Posterior cingulate gyrus (tissue), 11 donors: Measurements from ENCODE around the gene P2RY11.

Source experiments
- DNase-seq, 10 donors: peaks; one replicate each; pipeline versions ENCODE4 v3.0.0 to v3.0.0-alpha.2; 2020 to 2021; ENCODE audit warnings: mixed read lengths in 3 of 10
- intact Hi-C: fragments of 100-400 bp; cut with DNase I; formaldehyde crosslinking; loops from one replicate; pipeline ENCODE4 v1.15.1; 2023

P2RY11 gene

DNA sequence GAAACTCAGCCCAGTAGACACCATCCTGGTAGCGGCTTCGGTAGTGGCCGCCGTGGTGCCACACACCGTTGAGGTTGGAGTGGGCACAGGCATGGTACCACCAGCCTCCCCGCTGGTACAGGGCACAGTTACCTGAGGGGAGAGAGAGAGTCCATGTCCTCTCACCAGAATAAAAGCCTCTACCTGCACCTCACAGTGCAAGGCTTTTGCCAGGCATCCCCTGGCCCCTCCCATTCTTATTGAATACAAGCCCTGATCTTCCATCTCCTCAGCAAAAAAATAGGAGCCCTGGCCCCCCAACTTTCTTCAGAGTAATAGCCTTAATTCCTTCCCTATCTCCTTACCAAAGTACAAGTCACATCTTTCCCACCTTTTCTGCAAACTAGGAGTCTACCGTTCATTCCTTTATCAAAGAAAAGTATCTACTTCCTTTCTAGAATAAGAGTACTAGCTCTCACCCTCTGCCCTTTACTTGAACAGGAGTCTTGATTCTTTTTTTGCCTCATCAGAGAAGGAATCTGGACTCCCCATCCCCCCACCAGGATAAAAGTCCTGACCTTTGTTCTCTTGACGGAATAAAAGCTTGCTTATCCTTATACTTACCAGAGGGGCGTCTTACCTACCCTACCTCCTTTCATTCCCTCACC lies 18.7 kb upstream of the P2RY11 start:
- DNase-seq, result peak in 2 of 10 donors; percentile 22 to 32
- intact Hi-C loops, result no loop called here

DNA sequence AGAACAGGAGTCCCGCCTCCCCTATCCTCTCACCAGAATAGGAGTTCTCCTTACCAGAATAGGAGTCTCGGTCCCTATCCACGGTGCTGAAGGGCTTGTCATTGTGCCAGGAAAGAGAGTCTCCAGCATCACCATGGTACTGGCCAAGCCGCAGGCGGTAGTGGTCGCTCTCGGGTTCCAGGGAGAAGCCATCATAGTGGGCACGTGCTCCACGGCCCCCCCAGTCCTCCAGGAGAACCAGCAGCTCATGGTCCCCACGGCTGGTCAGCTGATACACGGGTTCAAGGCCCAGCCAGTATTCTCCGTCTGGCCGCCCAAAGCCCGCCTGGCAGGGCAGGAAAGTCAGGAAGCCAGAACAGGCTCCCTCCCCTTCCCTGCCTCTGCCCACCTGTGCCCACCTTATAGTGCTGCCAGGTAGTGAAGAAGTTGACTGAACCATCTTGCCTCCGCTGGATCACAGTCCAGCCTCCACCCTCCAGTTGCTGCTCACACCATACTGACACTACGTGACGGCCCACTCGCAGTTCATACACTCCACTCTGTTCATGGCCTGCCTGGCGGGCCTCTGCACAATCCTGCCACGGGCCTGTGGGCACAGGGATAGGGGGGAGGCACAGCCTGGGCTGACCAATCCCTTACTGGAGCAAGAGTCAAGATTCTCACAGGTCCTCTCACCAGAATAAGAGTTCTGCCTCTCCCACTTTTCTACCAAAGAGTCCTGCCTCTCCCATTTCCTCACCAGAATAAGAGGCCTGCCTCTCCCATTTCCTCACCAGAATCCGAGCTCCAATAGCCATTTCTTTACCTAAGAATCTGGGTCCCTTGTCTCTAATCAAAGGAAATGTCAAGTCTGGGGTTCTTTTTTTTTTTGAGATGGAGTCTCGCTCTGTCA lies 18.0 kb upstream of the P2RY11 start:
- DNase-seq, result peak in 1 of 10 donors; percentile 64
- intact Hi-C loops, result no loop called here

DNA sequence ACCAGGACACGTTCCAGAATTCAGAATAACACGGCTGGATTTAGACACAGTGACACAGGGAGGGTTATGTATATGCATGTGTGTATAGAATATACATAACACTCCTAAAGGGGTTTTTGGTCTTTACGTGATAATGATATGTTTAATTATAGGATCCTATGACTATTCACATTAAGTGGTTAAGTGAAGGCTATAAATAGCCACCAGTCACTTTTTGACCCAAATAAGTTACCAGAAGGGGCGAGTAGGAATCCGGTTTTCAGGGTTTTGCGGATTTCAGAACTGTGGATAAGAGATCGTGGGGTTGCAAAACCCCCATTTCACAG lies 15.9 kb upstream of the P2RY11 start:
- intact Hi-C loops, result loop anchor here (5.0 kb wide), 1 partner anchor 68 kb away; no protein-coding TSS in a partner anchor

DNA sequence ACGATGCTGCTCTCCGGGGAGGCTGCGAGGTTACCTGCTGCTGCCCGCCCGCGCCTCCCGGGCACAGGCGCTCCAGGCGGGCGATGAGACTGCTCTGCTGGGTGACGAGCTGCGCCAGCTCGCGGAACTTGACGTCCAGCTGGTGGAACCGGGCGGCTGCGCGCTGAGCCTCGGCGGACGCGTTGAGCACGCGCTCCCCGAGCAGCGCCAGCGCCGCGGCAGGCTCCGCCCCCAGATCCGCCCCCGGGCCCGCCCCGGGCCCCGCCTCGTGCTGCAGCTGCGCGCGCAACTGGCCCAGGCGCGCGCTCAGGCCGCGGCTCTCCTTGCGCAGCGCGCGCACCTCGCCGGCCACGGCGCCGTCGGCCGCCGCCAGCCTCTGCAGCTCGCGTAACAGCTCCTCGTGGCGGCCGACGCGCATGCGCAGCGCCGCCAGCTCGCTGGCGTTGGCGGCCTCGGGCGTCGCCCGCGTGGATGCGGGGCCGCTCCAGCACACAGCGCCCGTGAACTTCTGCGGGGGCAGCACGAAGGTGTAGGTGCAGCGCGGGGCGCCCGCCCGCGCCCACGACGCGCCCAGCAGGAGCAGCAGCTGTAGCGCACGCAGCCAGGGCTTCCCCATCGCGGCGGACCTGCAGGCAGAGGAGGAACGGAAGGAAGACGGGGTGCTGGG lies 15.4 kb upstream of the P2RY11 start:
- intact Hi-C loops, result loop anchor here (5.0 kb wide), 1 partner anchor 69 kb away; no protein-coding TSS in a partner anchor
- DNase-seq, result peak; percentile 73 to 98 (median 86)

More for the DNA sequence above, 15.9 kb upstream of the P2RY11 start:
- DNase-seq, result no peak

DNA sequence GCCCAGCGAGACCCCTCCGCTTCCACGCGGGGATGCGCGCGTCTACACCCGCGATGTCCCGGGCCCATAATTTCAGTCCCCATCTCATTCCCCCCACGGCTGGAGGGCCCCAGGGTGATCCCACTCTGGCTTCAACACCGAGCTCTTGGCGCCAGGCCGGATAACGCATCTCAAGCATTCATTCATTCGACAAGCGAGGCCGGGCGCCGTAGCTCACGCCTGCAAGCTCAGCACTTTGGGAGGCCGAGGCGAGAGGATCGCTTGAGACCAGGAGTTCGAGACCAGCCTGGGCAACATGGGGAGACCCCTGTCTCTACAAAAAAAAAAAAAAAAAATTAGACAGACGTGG lies 14.9 kb upstream of the P2RY11 start:
- intact Hi-C loops, result loop anchor here (5.0 kb wide), 1 partner anchor 69 kb away; no protein-coding TSS in a partner anchor
- peak in 6 of 10 donors; percentile 24 to 89 (median 70) for DNase-seq

DNA sequence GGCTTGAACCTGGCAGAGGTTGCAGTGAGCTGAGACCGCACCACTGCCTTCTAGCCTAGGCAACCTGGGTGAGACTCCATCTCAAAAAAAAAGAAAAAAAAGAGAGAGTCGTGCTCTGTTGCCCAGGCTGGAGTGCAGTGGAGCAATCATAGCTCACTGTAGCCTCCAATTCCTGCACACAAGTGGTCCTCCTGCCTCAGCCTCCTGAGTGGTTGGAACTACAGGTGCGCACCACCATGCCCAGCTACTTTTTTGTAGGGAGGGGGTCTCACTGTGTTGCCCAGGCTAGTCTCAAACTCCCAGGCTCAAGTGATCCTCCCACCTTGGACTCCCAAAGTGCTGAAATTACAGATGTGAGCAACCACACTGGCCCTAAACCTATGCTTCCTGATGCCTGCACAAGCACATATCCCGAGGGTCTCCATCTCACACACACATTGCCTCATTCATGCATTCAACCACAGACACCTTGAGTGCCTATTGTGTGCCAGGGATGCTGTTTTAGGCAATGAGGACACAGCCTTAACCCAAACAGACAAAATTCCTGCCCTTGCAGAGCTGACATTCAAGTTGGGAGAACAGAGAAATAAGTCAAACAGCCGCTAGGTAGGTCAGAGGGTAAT lies 11.2 kb upstream of the P2RY11 start:
- intact Hi-C loops, result no loop called here
- peak in 1 of 10 donors; percentile 45 for DNase-seq

DNA sequence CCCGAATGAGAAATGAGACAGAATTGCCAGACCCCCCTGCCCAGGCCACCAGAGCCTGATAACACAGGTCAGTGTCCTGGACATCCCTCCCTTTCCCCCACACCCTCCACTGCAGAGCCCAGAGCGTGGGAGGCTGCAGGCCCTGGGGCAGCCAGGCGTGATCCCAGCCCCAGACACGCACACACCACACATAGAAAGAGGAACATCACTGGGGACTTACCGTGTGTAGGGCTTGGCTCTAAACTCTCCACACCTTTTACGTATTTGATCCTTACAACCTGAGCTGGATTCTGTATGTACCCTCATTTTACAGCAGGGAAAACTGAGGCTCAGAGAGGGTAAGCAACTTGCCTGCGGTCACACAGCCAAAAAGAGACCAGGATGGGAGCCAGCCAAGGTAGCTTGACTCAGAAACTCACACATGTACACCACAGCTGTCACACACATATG lies 8.7 kb upstream of the P2RY11 start:
- intact Hi-C loops, result no loop called here

DNA sequence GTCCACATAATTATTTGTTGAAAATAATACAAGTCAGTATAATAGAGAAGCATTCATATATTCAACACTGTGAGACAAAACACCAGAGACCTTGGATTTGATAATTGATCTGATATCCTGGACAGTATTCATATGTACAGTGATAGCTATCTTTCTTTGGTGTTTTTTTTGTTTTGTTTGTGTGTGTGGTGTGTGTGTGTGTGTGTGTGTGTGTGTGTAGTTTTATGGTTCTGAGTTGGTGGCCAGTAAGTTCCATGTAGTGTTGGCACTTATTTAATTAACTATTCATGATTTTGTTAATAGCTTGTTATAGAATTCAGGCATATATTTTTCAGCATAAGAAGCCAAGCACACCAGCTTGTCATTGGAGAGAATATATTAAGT lies 7.4 kb upstream of the P2RY11 start:
- no peak for DNase-seq
- intact Hi-C loops, result no loop called here

More for the DNA sequence above, 8.7 kb upstream of the P2RY11 start:
- peak in 1 of 10 donors; percentile 24 for DNase-seq

DNA sequence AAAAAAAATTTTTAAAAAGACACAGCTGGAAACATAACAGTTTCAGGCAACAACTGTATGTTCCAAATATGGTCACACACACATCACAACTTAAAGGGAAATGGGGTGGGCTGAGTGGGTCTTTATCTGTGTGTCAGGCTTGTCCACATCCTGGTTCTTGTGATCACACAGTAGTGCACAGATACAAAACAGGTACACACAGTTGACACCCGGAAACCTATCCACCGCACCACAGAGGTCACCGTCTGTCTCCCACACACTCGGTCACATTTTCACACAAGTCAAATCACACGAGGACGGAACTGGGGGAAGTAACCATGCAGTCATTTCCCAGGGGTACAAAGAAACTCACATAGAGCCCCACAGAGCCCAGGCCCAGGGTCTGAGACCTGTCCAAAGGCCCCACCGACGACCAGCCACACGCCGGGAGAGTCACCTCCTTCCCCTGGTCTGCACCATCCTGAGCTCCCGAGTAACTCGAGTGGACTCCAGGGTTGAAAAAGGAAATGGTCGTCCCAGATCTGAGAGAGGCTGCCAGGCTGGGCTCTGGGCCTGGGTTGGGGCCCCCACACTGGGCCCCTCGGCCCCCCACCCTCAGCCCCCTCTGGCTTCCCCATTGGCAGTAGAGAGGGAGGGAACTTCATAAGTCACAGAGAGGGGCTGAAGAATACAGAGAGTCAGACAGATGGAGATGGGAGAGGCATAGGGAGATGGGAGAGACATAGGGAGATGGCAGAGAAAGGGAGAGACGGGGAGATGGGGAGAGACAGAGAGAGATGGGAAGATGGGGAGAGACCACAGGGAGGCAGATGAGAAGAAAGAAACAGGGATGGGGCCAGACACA lies 6.6 kb upstream of the P2RY11 start:
- DNase-seq, result no peak
- intact Hi-C loops, result no loop called here

DNA sequence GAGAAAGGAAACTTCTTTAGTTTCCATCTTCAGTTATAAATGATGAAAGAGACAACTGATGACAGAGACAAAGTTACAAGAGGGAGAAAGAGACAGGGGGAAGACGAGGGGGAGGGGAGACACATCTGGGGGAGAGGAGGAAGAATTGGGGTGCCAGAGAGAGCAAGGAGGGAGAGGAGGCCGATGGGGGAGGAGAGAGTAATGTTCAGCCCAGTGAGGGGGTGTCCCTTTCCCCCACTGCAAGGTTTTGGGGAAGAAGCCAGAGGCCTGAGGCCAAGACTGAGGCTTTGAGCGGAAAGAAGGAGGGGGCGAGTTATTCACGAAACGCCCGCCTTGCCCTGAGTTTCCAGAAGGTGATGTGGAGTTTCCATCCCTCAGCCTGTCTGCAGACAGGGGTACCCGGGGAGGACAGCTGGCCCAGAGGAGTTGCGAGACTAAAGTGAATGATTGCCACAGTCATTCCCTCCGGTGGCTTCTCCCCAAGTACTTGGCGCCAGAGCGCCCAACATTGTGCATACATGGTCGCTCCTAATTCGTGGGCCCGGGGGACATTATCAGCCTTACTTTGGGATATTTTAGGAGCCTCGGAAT lies 5.9 kb upstream of the P2RY11 start:
- DNase-seq, result peak in 1 of 10 donors; percentile 80
- intact Hi-C loops, result no loop called here

DNA sequence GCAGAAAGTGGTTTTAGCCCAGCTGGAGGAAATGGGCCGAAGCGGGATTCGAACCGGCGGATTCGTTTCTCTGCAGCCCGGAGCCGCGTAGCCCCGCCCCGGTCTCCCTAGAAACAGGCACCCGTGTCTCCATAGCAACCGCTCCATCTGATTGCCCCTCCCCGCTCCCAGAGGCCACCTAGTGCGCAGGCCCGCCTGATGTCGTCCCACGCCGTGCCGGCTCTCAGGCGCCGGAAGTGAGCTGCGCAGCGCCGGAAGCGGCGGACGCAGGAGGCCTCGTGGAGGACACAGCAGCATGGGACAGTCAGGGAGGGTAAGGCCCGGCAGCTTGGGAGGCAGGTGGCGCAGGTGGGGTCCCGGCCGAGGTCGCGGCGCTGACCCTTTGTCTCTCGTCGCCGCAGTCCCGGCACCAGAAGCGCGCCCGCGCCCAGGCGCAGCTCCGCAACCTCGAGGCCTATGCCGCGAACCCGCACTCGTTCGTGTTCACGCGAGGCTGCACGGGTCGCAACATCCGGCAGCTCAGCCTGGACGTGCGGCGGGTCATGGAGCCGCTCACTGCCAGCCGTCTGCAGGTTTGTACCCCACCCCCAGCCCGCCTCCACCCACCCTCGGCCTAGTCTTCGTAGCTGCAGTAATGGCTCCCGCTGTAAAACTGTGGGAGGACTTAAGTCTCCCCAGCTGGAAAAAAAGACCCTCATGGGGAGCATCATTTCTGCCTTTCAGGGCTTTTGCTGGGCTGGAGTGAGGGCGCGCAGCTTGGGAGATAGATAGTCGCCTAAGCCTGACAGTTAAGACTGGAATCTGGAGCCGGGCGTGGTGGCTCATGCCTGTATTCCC lies 5.2 kb upstream of the P2RY11 start, which contains the start of gene PPAN:
Gene PPAN (plus strand): TSS at position 263 of the 837 bp plus-strand sequence. CDS start 33 bp downstream, at position 296.
- intact Hi-C loops, result no loop called here
- peak; percentile 96 to 100 (median 98) for DNase-seq

DNA sequence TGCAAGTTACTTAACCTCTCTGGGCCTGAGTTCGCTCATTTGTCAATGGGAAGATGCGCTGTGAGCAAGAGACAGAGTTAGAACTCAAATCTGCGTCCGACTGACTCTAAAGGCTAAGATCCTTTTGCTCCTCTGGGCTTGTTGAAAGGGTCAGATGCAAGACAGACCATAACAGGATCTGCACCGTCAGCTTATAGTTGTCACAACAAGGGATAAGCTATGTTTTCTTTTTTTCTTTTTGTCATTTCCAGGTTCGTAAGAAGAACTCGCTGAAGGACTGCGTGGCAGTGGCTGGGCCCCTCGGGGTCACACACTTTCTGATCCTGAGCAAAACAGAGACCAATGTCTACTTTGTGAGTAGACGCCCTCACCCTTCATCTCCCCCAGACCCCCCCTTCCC lies 4.2 kb upstream of the P2RY11 start:
- peak in 1 of 10 donors; percentile 5 for DNase-seq
- intact Hi-C loops, result no loop called here

DNA sequence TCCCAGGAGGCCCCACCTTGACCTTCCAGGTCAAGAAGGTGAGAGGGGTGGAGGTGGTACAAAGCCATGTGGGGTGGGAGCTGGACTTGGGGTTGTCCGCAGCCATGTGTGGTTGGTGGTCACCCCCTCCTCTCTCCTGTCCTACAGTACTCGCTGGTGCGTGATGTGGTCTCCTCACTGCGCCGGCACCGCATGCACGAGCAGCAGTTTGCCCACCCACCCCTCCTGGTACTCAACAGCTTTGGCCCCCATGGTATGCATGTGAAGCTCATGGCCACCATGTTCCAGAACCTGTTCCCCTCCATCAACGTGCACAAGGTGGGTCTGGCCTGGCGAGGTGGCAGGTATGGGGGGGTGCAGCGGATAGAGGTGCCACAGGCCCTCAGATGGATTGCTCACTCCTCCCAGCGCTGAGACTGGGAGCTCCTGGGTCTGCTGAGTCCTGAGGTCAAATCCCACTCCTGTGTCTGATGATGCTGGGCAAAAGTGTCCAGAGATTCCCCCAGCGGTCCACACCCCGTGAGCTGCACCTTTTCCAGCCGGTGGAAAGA lies 3.6 kb upstream of the P2RY11 start:
- intact Hi-C loops, result no loop called here
- peak in 1 of 10 donors; percentile 59 for DNase-seq

DNA sequence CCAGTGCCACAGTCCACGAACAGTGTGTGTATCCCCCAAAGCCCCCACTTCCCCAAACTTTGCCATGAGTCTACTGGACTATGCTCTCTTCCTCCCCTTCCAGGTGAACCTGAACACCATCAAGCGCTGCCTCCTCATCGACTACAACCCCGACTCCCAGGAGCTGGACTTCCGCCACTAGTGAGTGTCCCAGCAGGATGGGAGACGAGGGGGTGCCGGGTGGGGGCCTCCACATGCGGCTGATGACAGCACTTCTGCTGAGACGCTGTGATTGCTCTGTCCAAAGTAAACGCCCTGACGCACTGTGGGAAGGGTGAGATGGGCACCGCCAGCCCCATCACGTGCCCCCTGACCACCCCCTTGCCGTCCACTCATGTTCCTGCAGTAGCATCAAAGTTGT lies 2.0 kb upstream of the P2RY11 start:
- DNase-seq, result no peak
- intact Hi-C loops, result no loop called here

DNA sequence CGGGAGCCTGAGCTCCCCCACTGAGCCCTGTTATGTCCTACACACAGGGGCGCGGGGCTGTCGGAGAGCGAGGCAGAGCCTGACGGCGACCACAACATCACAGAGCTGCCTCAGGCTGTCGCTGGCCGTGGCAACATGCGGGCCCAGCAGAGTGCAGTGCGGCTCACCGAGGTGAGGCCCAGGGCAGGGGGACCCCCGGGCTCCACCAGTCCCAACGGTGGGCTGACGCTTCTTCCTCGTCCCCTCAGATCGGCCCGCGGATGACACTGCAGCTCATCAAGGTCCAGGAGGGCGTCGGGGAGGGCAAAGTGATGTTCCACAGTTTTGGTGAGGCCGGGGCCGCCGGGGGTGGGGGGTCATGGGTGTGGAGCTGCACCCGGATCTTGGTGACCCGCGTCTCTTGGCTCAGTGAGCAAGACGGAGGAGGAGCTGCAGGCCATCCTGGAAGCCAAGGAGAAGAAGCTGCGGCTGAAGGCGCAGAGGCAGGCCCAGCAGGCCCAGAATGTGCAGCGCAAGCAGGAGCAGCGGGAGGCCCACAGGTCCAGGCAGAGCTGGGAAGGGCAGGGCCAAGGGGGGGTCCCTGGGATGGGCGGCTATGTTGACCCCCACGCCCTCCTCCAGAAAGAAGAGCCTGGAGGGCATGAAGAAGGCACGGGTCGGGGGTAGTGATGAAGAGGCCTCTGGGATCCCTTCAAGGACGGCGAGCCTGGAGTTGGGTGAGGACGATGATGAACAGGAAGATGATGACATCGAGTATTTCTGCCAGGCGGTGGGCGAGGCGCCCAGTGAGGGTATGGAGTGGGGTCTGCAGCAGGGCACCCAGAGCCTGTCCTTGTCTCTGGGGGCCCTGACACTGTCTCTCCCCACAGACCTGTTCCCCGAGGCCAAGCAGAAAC lies 1.2 kb upstream of the P2RY11 start:
- intact Hi-C loops, result no loop called here
- DNase-seq, result peak in 1 of 10 donors; percentile 80

DNA sequence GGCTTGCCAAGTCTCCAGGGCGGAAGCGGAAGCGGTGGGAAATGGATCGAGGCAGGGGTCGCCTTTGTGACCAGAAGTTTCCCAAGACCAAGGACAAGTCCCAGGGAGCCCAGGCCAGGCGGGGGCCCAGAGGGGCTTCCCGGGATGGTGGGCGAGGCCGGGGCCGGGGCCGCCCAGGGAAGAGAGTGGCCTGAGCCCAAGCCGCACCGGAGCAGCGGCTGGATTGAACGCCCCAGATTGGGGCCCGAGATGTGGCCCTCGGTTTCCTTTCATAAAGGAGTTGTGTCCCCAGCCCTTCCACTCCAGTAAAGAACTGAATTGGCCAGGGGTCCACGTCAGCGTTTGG lies 548 bp upstream of the P2RY11 start:
- DNase-seq, result peak in 1 of 10 donors; percentile 79
- intact Hi-C loops, result no loop called here
